HG02623 (cell line): Measurements from ENCODE around the gene RAB3D.
"Not testable (repeated sequence)": the region's sequence is repeated elsewhere in the genome, so short reads cannot be mapped to it uniquely, and the experiment has no call there.

ENCODE experiments used
- ATAC-seq: cut with Tn5 transposase; IDR thresholded peaks from one replicate; pipeline ENCODE4 v1.9.1; 2021; ENCODE audit warnings: moderate library complexity; ENCODE audit not compliant: unreplicated experiment

Gene RAB3D, protein sequence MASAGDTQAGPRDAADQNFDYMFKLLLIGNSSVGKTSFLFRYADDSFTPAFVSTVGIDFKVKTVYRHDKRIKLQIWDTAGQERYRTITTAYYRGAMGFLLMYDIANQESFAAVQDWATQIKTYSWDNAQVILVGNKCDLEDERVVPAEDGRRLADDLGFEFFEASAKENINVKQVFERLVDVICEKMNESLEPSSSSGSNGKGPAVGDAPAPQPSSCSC

GRCh38 chr19:11339254-11340098, at the start of gene RAB3D:
Gene RAB3D (minus strand): TSS chr19:11339657. CDS start chr19:11337399, 2,258 bp downstream.
- ATAC-seq = peak; percentile 64

- no peak for ATAC-seq
These were observed 47.9 kb upstream of the RAB3D start for GRCh38 chr19:11387162-11388034.

- no peak for ATAC-seq
These were observed 45.3 kb upstream of the RAB3D start for GRCh38 chr19:11384778-11385129.

GRCh38 chr19:11383706-11384048, 44.2 kb upstream of the RAB3D start:
- no peak for ATAC-seq

DNA sequence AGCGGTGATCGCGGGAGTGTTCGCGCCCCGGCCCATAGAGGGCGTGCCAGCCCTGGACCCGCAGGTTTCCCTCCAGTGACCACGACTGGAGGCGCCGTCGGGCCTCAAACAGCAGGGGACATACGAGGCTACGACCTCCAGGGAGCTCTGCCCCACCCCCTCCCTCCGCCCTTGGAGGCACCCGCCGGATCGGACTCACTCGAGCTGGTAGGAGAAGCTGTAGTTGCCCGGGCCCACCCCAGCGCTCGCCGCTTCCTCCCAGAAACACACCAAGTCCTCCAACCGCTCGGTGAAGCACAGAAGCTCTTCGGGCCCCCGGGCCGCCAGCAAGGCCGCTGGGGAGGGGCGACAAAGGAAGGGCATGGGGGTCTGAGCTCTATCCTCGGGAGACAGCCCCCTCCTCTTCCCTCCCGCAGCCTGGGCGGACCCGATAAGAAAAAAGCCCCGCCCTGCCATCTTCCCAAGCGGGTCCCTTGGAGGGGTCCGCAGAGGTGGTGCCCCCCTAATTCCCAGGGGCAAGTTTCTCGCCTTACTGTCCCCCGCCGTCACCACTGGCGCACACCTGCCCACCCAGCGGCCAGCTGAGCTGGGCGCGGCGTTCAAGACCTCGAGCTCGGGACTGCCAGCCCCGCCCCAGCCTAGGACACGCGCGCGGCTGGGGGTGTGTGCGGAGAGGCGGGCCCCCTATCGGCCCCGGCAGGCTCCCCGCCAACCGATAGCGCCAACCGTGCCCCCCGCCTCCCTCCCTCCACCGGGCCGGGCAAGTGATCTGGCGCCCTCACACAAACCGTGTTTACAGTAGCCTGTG, 43.6 kb upstream of the RAB3D start:
- ATAC-seq = no peak

- ATAC-seq = peak; percentile 74
These were observed 41.4 kb upstream of the RAB3D start for GRCh38 chr19:11380653-11381537.

GRCh38 chr19:11379857-11380350, 40.4 kb upstream of the RAB3D start:
- ATAC-seq = no peak

DNA sequence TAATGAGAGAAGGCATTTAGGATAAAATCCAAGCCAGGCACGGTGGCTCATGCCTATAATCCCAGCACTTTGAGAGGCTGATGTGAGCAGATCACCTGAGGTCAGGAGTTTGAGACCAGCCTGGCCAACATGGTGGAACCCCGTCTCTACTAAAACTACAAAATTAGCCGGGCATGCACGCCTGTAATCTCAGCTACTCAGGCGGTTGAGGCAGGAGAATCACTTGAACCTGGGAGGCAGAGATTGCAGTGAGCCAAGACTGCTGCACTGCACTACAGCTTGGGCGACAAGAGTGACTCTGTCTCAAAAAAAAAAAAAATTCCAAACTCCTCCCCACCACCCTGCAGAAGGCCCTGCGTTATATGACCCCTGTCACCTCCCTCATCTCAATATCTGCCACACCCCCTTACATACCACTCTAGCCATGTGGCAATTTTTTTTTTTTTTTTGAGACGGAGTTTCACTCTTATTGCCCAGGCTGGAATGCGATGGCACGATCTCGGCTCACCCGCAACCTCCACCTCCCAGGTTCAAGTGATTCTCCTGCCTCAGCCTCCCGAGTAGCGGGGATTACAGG, 39.9 kb upstream of the RAB3D start:
- ATAC-seq = not testable (repeated sequence)

GRCh38 chr19:11378319-11379189, 39.1 kb upstream of the RAB3D start:
- ATAC-seq = no peak

- no peak for ATAC-seq
These were observed 38.3 kb upstream of the RAB3D start for GRCh38 chr19:11377756-11378155.

GRCh38 chr19:11377237-11377636, 37.8 kb upstream of the RAB3D start:
- no peak for ATAC-seq

GRCh38 chr19:11375143-11375948, 35.9 kb upstream of the RAB3D start:
- no peak for ATAC-seq

- ATAC-seq = peak; percentile 74
These were observed 35.1 kb upstream of the RAB3D start, which contains the start of gene SWSAP1 for GRCh38 chr19:11374433-11375142. Gene SWSAP1 (plus strand): TSS chr19:11374666. CDS start chr19:11374681, 15 bp downstream.

GRCh38 chr19:11373885-11374432, 34.5 kb upstream of the RAB3D start:
- ATAC-seq = no peak

DNA sequence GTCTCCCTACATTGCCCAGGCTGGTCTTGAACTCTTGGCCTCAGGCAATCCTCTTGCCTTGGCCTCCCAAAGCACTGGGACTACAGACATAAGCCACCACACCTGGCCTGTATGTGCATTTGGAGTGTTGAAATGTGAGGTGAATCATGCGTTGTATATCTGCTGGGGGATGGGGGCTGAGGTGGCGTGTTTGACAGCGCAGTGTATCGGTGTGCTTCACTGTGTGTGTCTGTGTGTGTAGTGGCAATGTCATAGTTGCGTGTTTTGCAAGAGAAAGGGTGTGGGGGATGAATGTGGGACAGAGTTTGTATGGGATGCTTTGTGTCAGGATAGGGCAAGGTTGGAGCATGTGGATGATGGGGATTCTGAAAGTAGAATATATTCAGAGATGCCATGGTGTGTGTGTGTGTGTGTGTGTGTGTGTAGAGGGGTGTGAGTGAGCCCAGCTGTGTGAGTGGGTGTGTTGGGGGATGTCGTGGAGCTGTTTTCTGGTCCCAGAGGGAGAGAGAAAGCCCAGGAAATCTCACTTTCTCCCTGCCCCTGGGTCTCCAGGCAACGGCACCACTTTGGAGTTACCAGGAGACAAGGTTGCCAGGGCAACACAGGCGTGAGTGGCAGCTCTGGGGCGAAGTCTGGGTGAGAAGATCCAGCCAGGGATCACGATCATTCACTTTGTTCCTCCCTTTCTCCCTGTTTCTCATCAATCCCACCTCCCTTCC, 33.9 kb upstream of the RAB3D start:
- ATAC-seq = no peak

- ATAC-seq = no peak
These were observed 31.3 kb upstream of the RAB3D start for GRCh38 chr19:11370744-11371143.
